NCI-H748 treated with DMSO at 0.1 percent for 48 hours (cell line): Measurements from ENCODE around the gene WDR33.

ENCODE experiments used
- DNase-seq: peaks from one replicate; lab custom pipeline; 2025; lab: John Stamatoyannopoulos, UW

Gene WDR33

GRCh38 chr2:127695491-127696472 lies 115.2 kb downstream of the WDR33 start:
- DNase-seq: no peak

GRCh38 chr2:127694986-127695385 lies 116.0 kb downstream of the WDR33 start:
- no peak for DNase-seq

GRCh38 chr2:127690696-127691095 lies 120.3 kb downstream of the WDR33 start:
- no peak for DNase-seq

DNA sequence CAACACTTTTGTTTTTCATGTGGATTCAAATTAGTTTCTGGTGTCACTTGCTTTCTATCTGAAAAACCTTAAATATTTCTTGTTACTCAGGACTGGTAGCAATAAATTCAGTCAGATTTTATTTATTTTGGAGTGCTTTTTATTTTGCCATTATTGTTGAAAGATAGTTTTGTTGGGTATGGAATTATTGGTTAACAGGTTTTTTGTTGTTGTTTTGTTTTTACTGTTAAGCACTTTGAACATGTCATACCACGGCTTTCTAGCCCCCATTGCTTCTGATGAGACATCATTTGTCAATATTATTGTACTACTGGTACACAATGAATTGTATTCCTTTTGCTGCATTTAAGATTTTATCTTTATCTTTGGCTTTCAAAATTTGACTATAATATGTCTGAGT lies 122.6 kb downstream of the WDR33 start:
- no peak for DNase-seq

DNA sequence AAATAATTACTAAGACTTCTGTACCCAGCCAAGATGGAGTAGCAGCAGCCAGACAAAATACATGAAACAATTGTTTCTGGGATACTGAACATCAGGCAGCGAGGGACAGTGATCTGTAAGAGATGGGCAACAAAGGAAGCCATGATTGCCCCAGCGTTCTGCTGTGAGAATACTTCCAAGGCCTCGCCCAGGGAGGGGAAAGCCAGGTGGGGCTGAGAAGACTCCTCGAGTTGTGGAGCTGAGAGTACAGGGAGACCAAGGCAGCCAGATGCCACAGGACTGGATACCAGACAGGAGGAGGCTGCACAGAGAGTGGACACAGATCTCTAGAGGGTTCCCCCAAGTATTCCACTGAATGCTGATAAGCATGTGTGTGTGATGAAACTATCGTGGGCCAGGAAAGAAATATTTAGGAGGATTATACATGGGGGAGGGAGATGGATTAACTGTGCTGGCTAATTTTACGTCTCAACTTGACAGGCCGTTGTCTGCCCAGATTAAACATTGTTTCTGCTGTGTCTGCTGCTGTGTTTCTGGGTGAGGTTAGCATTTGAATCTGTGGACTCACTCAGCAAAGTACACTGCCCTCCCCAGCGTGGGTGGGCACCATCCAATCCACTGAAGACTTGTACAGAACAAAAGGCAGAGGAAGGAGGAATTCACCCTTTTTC lies 125.4 kb downstream of the WDR33 start:
- no peak for DNase-seq

- no peak for DNase-seq
These were observed 127.2 kb downstream of the WDR33 start for GRCh38 chr2:127683757-127684156.

DNA sequence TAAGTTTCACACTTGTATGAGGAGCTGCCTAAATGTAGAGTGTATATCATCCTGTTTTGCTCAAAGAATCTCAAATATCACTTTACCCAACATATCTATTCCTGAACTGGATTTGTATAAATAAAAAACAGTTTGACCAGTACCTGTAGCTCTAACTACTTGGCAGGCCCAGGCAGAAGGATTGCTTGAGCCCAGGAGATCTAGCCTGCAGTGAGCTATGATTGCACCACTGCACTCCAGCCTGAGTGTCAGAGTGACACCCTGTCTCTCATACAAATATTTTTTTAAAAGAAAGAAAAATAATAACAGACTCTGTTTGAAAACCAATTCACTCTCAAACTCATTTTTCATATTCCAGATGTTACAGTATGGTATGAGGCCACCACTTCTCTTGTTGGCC lies 127.9 kb downstream of the WDR33 start:
- no peak for DNase-seq

- no peak for DNase-seq
These were observed 128.8 kb downstream of the WDR33 start for GRCh38 chr2:127681976-127682857.

DNA sequence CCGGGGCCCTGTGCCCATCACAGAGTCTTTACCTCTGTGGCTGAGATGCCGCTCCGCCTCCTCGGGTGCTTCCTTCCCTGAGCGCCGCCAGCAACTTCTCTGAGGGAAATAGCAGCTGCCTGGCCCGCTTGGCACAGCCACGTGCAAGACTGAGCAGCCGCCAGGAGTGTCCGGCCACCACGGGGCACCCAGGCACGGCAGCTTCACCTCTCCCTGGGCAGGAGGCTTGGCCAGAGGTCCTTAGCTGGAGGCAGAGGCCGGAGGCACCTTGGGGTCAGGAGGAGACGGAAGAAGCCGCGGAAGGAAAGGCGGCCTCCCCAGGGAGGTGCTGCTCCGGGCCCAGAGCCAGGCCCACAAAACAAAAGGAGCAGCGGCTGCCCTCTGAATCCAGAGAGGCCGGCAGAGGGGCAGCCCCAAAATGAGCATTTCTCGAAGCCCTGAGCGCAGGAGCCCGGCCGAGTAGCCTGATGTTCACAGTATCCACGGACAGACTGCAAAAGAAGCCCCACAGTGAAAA lies 129.6 kb downstream of the WDR33 start:
- DNase-seq: no peak

DNA sequence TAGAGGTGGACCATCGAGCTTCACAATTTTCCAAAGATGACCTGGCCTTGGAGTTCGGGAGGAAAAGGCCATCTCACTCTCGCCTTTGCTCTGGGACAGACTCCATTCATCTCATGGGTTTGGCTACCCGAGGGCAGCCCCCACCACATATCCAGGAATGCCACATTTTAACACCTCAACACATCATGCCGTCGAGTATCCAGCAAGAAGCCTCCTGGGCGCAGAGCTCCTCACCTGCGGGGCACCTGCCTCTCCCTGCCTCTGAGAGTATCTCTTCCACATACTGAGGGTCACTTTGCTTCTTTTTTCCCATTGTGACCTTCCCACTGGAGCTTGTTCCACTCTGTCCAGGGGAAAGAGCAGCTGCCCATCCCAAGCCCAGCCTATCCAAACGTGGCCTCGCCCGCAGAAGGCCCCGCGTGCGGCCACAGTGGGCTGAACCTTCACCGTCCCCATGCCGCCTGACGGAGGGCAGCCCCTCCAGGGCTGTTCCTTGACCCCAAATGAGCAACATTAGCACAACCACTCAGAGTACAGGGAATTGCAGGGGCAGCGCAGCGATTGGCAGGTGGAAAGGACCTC lies 130.2 kb downstream of the WDR33 start:
- DNase-seq: no peak

- no peak for DNase-seq
These were observed 131.2 kb downstream of the WDR33 start for GRCh38 chr2:127679680-127680361.

DNA sequence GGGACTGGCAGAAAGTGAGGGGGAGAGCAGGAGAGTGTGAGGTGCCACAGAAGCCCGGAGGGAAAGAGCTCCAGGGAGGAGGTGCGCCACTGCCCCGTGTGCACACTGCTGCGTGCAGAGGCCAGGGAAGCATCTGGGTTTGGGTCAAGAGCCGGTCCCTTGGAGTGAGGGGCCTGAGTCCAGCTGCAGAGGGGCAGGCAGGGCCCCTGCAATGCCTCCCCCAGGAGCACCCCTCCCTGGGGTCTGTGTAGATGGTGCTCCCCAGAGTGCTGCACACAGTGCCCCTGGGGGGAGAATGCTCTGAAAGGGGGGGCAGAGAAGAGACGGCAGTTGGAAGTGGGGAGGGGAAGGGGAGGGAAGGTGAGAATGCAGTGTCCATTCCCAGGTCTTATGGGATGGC lies 132.0 kb downstream of the WDR33 start:
- no peak for DNase-seq

GRCh38 chr2:127678531-127678930 lies 132.4 kb downstream of the WDR33 start:
- DNase-seq: no peak

DNA sequence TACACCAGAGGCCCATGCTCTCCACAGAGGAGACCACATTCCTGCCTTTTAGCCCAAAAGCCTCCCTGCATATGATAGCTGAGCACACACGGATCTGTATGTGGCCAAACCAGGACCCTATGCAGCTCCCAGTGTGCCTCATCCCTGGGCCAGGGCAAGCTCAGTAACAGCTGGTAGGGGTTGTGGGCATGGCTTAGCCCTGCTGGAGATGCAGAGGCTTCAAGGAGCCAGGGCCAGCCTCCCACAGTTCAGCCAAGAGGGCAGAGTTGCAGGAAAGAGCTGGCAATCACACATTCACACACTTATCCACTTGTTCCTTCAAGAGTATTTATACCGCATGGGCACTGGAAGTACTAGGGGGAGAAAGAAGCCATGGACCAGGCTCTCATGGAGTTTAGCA lies 134.1 kb downstream of the WDR33 start:
- no peak for DNase-seq

DNA sequence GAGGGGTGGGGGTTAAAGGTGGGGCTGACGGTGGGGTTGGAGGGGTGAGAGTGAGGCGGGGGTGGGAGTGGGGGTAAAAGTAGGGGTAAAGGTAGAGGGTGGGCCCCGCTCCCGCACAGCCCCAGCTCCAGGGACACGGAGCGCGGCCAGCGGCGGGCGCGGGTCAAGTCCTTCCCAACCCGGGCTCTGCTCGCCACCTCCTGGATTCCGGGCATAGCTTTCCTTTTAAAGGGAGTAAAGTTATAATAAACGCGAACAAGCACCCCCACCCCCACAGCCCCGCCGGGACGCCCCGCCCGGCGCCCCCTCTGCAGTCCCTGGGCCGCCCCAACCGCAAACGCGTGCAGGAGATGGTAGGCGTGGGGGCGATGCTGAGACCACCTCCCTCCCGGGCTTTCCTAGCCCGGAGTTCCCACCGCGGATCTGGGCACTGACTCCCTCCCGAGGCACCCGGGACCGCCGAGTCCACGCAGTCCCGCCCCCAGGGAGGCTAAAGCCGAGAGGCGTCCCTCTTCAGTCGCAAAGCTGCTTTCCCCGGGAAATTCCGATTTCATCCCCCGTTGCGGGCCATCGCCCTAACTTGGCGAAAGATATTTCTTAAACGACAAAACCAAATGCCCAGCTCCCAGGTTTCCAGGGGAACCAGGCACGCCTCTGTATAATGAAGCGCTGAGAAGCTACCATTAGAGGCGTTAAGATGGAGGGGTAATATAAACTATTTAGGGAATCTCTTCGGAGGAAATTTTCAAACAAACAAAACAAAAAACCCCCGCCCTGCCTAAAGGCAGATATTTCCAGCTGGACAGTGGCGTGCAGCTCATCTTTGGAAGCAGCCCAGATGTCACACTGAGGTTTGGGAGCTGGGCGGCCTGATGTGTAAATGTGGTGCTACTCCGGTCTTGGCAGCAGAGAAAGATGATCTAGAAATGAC lies 135.4 kb downstream of the WDR33 start, which contains the start of gene LIMS2:
LIMS2 (minus strand) TSS at position 200 of the 931 bp plus-strand sequence. CDS start 506 bp downstream, outside the sequence.
- no peak for DNase-seq

DNA sequence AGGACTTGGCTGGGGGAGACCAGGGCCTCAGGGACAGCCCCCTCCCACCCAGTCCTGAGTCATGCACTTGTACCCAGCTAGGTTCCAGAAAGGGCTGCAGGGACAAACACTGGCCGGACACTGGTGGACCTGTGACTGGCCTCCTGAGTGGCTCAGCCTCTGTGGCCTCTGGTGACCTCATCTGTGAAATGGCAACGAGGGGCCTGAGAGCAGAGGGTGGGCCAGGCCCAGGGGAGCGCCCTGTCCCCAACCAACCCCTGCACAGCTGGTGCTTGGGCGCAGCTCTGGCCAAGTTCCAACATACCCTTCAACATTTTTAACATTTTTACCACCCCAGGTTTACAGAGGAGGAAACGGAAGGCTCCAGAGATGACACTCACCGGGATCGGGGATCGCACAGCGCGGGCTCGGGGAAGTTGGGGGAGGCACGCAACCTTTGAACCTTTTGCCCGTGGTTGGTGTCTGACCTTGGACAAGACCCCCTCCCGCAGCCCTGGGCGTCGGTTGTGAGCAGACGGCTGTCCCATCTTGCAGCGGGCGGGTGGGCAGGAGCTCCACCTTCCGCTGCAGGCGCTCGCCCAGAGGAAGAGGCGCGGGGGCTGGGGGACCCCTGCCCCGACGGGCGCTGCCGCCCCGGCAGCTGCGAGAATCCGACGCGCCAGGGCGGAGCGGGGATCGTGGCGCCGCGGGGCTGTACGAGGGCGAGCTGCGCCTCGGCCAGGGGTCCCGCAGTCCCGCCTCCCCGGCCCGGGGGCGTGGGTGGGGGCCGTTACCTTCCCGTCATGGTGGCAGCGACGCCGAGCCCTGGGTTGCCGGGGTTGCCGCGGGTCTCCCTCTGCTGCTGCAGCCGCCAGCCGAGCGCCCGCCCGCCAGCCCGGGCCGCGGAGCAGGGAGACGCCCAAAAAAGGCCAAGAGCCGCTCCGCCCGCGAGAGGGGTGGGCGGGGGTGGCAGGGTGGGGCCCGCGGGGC lies 136.4 kb downstream of the WDR33 start:
- DNase-seq: no peak

DNA sequence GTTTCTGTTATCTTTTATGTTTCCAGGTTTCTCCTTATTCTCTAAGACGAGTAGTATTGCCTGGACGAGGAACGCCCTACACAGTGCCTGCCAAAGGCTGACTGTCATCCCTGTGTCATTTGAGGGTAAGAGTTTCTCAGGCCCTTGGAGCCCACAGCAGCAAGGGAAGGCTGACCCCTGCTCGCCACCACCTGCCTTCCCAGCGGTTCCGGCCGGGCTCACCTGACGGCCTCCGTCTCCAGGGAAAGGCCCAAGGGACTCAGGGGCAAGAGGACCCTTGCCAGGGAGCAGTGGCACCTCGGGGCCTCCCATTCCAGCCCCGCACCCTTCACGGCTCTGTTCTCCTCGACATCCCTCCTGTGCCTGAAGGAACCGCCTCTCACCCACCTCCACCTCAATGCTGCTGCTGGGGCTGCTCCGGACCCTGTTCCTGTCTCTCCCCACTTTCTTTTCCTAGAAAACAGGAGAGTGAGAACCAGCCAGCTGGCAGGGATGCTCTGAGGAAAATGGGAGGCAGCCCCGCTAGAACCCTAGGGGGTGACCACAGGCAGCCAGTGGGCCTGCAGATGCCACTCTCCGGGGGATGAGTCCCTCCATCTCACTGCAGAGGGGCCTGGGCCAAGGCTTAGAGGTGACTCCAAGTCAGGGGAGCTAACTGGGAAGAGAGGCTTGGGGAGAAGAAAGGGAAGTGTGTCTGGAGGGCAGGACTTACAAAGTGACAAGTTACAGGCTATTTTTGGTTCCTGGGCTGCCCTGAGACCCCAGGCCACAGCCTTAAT lies 137.5 kb downstream of the WDR33 start:
- no peak for DNase-seq
